ENCODE measurements around the gene SLC45A1.

The SLC45A1 gene

DNA sequence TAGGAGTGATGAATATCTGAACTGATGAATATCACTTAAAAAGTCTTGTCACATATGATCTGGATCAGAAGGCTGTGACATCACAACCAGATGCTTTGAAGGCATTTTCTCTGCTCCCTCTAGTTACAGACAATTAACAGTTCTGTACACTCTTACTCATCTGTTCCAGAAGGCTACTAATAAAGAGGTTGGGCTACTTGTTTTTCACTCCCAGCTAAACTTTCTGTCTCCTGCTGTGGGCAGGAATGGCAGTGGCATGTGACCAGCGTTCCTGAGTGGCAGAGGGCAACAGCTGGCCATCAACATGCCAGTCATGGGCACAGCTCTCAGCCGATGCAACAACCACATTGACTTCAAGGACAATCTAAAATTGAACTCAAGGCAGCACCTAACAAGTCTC is 66.7 kb downstream of the SLC45A1 start:
- no peak for DNase-seq (ENCODE audit: low read depth)

DNA sequence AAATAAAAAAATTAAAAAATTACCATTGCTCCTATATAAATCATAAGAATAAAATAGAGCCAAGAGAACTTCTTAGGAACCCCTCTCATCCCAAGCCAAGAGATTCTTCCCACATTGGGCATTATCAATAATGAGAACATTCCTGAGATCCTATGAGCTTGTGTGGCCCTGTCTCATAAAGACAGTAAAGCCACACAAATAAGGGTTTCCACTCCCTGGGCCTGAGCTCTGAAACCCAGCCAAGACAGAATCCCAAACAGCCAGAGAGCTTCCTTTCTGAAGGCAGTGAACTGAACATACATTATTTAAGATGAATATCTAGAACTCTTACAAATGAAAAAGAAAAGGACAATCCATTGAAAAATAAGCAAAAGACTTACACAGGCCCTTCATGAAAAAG is 68.3 kb downstream of the SLC45A1 start:
- no peak for DNase-seq (ENCODE audit: low read depth)

DNA sequence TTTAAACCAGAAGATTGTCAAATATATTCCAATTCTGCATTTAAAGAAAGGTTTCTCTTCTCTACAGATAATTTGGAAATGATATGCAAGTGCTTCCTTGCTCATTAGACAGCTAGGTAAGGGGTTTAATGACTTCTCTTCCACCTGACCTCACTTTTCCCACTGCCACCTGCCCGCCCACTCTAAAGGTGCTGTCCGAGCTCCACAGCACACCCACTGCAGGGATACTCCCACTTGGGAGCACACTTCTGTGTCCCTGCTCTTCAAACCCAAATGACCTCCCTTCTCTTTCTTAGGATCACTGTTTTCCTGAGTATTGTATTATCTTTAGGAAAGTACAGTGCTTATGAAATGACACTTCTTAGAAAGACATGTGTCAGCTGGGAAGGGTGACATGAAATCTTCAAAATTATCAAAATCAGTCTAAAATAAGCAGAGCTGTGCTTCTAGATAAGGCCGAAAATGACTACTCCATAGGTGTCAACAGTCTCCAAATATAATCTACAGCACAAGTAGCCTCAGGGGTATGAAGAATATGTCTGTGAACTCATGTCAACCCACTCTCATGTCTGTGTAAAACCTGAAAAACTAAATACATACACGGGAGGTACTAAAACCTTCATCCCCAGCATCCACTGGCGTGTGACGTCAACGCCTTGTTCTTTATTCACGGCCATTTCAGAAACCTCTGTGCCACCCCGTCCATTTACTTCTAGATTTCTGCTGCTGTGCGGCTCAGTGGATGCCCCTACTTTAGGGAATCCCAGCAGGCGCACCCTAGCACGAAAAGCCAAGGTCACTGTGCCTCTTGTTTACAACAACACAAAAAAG is 71.0 kb downstream of the SLC45A1 start:
- DNase-seq (ENCODE audit: low read depth): no peak

DNA sequence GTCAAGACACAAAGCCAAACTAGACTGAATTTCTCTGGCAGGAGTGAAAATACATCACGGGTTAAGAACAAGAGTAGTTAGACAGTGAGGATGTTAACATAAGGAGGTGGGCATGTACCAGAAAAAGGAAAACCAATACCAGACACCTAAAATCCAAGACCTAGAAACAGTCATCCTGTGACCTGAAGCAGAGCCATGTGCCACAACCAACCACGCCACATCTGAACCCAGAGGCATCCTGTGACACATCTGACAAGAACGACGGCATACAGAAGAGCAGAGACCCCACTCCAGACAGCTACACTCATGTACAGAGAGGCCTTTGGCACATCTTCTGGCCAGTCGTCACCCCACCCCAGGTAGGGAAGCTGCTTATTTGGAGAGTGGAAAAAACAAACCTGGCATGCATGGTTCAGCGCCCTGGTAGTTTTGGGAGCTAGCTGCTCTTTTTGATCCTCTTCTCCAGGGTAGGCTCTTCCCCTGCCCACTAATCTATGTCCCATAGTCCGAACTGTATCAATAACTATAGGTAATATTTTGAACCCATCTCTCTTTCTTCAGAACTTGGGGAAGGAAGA is 72.1 kb downstream of the SLC45A1 start:
- no peak for DNase-seq (ENCODE audit: low read depth)

DNA sequence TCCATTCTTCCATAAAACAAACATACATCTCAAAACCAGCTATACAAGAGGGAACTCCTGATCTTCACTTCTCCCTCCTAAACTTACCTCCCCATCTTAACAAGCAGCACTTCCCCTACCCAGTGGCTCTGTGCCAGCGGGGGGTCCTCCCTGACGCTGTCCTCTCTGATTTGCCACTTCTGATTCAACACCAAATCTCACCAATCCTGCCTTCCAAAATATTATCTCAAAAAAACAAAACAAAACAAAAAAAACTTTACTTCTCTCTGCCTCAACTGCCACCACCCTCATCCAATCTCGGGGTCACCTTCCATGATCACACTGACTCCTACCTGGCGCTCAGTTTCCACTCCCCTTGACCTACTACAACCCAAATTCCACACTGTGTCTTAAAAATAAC is 72.8 kb downstream of the SLC45A1 start:
- DNase-seq (ENCODE audit: low read depth): no peak

DNA sequence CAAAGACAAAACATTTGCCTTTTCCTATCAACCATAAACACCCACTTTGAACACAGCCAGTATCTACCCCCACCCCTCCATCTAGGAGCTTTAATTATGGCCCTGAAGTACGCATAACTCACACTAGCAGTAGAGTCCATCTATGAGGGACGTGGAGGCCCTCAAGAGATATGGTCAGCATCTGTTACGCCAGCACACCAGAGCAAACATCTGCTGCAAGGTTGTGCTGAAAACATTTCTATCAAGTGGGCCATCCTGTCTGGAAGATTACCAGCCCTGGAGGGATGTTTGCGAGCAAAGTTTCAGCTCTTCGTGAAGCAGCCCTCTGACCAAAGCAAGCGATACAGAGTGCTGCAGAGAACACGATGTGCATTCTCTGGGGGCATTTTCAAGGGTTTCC is 74.6 kb downstream of the SLC45A1 start:
- no peak for DNase-seq (ENCODE audit: low read depth)

Data from stimulated activated CD4-positive, alpha-beta T cell treated with anti-CD3 and anti-CD28 coated beads, Interleukin-2, amount 100 ng/mL, for 4 hours (primary cell).